Ovary (tissue), 3 donors: ENCODE data around the gene KCNJ5.

Experiments used
- EP300 ChIP-seq: sonication (generic); formaldehyde crosslinking; IDR thresholded peaks from one replicate; pipeline ENCODE4 v1.6.1; 2017; ENCODE audit warnings: antibody characterized with exemption
- POLR2A ChIP-seq: fragments of 450-650 bp; IDR thresholded peaks from one replicate; pipeline ENCODE4 v1.6.1; 2017; ENCODE audit warnings: antibody characterized with exemption, mild to moderate bottlenecking, moderate library complexity
- TF ChIP-seq, protein P1 (sequence below), 3 donors: fragments of 450-650 bp in 2 of 3; fragments of 200-600 bp in 1 of 3; IDR thresholded peaks; one replicate each; pipeline versions ENCODE4 v1.5.1 to v1.8.0; 2016 to 2022; ENCODE audit warnings: antibody characterized with exemption in 3 of 3, mild to moderate bottlenecking in 1 of 3
- donor health status: DM: no; HTN: no; CAD: no.

DNA sequence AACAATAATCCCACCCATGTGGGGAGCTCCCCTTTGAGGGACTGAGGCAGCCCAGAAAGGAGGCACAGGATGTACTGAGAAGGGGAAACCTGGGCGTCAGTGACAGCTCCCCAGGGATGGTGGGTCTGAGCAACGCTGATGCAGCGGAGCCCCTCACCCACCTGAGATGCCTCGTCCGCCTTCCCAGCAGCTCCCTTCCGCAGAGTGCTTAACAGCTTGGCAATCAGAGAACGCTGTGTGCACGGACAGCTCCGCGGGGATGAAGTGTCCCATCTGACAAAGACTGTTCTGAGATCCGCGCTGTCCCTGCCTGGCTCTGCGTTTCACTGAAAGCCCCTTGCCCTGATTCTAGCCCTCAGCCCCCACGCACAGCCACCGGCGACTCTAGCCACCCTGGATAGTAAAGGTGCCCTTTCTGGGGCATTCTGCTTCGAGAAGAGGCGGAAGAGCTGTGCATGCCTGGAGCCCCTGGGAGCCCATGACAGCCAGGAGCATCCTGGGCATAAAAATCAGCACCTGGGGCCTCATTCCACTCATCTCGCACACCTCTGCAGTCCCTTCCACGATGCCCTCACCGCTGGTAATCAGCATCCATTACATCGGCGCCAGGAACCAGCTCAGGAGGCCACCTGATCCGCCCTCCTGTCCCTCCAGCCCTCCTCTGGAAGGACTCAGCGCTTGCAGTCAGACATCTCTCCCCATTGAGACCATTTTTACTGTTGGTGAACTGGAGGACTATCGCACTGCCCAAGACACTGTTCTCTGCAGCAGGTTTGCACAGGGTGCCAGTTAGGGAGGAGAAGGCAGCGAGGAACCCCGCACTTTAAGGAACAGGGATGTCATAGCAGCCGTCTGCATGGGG is 10.7 kb downstream of the KCNJ5 start:
- TF ChIP-seq POLR2A (no peak), EP300 (no peak)
- TF ChIP-seq, protein P1, sequence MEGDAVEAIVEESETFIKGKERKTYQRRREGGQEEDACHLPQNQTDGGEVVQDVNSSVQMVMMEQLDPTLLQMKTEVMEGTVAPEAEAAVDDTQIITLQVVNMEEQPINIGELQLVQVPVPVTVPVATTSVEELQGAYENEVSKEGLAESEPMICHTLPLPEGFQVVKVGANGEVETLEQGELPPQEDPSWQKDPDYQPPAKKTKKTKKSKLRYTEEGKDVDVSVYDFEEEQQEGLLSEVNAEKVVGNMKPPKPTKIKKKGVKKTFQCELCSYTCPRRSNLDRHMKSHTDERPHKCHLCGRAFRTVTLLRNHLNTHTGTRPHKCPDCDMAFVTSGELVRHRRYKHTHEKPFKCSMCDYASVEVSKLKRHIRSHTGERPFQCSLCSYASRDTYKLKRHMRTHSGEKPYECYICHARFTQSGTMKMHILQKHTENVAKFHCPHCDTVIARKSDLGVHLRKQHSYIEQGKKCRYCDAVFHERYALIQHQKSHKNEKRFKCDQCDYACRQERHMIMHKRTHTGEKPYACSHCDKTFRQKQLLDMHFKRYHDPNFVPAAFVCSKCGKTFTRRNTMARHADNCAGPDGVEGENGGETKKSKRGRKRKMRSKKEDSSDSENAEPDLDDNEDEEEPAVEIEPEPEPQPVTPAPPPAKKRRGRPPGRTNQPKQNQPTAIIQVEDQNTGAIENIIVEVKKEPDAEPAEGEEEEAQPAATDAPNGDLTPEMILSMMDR (IDR thresholded peaks at IDR 0.05): no peak
